ENCODE results near the gene SORBS1.

DNA sequence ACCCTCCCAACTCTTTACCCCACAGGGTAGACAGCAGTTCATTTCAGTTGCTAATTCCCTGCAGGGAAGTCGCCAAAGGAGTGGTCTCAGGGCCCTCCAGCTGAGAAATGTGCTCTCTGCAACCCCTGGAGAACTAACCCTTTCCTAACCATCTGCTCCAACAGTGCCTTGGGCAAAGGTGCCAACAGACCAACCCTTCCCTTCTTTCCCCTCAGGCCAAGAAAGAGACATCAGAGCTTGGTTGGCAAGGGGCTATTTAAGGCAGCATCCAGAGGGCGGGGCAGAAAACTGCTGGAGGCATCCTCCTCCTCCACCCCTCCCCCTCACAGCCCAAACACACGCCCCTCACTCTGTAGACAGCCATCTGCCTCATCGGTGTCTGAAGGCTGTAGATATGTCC lies 1.7 kb downstream of the SORBS1 start:
- TF ChIP-seq, protein P1, sequence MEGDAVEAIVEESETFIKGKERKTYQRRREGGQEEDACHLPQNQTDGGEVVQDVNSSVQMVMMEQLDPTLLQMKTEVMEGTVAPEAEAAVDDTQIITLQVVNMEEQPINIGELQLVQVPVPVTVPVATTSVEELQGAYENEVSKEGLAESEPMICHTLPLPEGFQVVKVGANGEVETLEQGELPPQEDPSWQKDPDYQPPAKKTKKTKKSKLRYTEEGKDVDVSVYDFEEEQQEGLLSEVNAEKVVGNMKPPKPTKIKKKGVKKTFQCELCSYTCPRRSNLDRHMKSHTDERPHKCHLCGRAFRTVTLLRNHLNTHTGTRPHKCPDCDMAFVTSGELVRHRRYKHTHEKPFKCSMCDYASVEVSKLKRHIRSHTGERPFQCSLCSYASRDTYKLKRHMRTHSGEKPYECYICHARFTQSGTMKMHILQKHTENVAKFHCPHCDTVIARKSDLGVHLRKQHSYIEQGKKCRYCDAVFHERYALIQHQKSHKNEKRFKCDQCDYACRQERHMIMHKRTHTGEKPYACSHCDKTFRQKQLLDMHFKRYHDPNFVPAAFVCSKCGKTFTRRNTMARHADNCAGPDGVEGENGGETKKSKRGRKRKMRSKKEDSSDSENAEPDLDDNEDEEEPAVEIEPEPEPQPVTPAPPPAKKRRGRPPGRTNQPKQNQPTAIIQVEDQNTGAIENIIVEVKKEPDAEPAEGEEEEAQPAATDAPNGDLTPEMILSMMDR (IDR thresholded peaks at IDR 0.05), result no peak
- no peak for TF ChIP-seq POLR2A (IDR thresholded peaks at IDR 0.05)
